Breast epithelium (tissue), 3 donors: ENCODE measurements around the gene PHACTR3.

ENCODE experiments used
- POLR2AphosphoS5 ChIP-seq, 3 donors: sonication (generic); formaldehyde crosslinking; IDR thresholded peaks; one replicate each; pipeline ENCODE4 v1.6.1; 2017; ENCODE audit warnings: antibody characterized with exemption in 3 of 3
- TF ChIP-seq, protein P1 (sequence below), 3 donors: fragments of 450-650 bp; IDR thresholded peaks; one replicate each; pipeline ENCODE4 v1.5.1; 2016 to 2017; ENCODE audit warnings: antibody characterized with exemption in 3 of 3, mild to moderate bottlenecking in 3 of 3, moderate library complexity in 3 of 3

DNA sequence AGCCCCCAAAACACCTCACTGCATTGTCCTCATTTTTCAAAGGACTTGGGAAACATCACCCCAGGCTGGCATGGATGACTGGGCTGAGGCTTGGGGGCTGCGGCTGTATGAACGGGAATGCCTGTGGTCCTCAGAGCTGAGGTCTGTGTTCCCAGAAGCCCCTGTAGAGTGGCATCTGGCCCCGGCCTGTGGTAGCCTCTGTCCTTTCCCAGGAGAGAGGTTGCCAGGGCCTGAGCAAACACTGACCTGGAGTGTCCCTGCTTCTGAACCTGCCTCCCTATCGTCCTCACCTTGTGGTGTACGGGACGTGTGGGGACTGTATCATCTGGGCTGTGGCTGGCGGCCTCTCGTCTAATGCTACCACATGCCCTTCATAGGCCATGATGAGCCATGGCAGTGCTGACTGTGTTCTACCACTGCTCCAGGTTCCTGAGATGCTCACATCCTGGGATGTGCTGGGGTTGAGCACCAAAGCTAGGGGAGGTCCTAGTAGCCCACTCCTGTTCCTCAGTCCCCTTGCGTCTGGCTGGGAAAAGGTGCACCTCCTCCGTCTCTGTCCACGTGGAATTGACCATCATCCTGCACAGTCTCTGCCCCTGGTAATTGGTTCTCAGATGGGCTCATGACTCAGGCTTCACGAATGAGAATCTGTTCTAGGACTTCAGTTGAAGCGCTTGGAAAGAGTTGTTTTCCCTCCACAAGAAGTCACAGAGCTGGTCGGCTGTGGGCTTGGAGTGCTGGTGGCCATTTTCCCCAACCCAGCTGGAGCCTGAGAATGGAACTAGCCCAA is 27.6 kb downstream of the PHACTR3 start:
- no peak for TF ChIP-seq POLR2AphosphoS5 (IDR thresholded peaks at IDR 0.05)
- TF ChIP-seq, protein P1, sequence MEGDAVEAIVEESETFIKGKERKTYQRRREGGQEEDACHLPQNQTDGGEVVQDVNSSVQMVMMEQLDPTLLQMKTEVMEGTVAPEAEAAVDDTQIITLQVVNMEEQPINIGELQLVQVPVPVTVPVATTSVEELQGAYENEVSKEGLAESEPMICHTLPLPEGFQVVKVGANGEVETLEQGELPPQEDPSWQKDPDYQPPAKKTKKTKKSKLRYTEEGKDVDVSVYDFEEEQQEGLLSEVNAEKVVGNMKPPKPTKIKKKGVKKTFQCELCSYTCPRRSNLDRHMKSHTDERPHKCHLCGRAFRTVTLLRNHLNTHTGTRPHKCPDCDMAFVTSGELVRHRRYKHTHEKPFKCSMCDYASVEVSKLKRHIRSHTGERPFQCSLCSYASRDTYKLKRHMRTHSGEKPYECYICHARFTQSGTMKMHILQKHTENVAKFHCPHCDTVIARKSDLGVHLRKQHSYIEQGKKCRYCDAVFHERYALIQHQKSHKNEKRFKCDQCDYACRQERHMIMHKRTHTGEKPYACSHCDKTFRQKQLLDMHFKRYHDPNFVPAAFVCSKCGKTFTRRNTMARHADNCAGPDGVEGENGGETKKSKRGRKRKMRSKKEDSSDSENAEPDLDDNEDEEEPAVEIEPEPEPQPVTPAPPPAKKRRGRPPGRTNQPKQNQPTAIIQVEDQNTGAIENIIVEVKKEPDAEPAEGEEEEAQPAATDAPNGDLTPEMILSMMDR (IDR thresholded peaks at IDR 0.05), result no peak
